HG03135 (cell line): ENCODE results near the gene MTUS2.
"Not testable (repeated sequence)": the region's sequence is repeated elsewhere in the genome, so short reads cannot be mapped to it uniquely, and the experiment has no call there.

Source experiments
- ATAC-seq: cut with Tn5 transposase; IDR thresholded peaks from one replicate; pipeline ENCODE4 v1.9.1; 2021; ENCODE audit warnings: mild to moderate bottlenecking, moderate library complexity; ENCODE audit not compliant: unreplicated experiment

The MTUS2 gene

GRCh38 chr13:29382021-29382420 lies 561.9 kb downstream of the MTUS2 start:
- ATAC-seq, result no peak

GRCh38 chr13:29383476-29383875 lies 563.3 kb downstream of the MTUS2 start:
- ATAC-seq, result no peak

- no peak for ATAC-seq
Observed at GRCh38 chr13:29384466-29384865, 564.3 kb downstream of the MTUS2 start.

GRCh38 chr13:29384871-29385270 lies 564.7 kb downstream of the MTUS2 start:
- no peak for ATAC-seq

- ATAC-seq, result no peak
Observed at GRCh38 chr13:29386246-29386645, 566.1 kb downstream of the MTUS2 start.

- not testable (repeated sequence) for ATAC-seq
Observed at GRCh38 chr13:29390598-29390997, 570.5 kb downstream of the MTUS2 start.

- ATAC-seq, result no peak
Observed at GRCh38 chr13:29396446-29396845, 576.3 kb downstream of the MTUS2 start.

- no peak for ATAC-seq
Observed at GRCh38 chr13:29397265-29397664, 577.1 kb downstream of the MTUS2 start.

- no peak for ATAC-seq
Observed at GRCh38 chr13:29402166-29402636, 582.1 kb downstream of the MTUS2 start.

GRCh38 chr13:29405401-29405800 lies 585.3 kb downstream of the MTUS2 start:
- ATAC-seq, result no peak

- ATAC-seq, result no peak
Observed at GRCh38 chr13:29411481-29411880, 591.3 kb downstream of the MTUS2 start.

GRCh38 chr13:29418026-29418425 lies 597.9 kb downstream of the MTUS2 start:
- no peak for ATAC-seq

- no peak for ATAC-seq
Observed at GRCh38 chr13:29421118-29421517, 601.0 kb downstream of the MTUS2 start.

- no peak for ATAC-seq
Observed at GRCh38 chr13:29422015-29422414, 601.9 kb downstream of the MTUS2 start.

- ATAC-seq, result no peak
Observed at GRCh38 chr13:29423050-29423449, 602.9 kb downstream of the MTUS2 start.

- no peak for ATAC-seq
Observed at GRCh38 chr13:29427937-29428309, 607.8 kb downstream of the MTUS2 start.

- ATAC-seq, result no peak
Observed at GRCh38 chr13:29428310-29429181, 608.4 kb downstream of the MTUS2 start.

GRCh38 chr13:29429286-29429900 lies 609.3 kb downstream of the MTUS2 start:
- ATAC-seq, result no peak

GRCh38 chr13:29434217-29434945 lies 614.2 kb downstream of the MTUS2 start:
- no peak for ATAC-seq

- ATAC-seq, result no peak
Observed at GRCh38 chr13:29435125-29435911, 615.2 kb downstream of the MTUS2 start.

- ATAC-seq, result no peak
Observed at GRCh38 chr13:29436291-29436690, 616.2 kb downstream of the MTUS2 start.
